Stimulated activated CD4-positive, alpha-beta T cell treated with anti-CD3 and anti-CD28 coated beads, Interleukin-2, amount 100 ng/mL, for 48 hours (primary cell): ENCODE measurements around the gene PLA2R1.
"Not testable (repeated sequence)": the region's sequence is repeated elsewhere in the genome, so short reads cannot be mapped to it uniquely, and the experiment has no call there.

Source experiments
- DNase-seq, 2 donors: peaks; one replicate each; pipeline ENCODE4 v3.0.0-alpha.2; 2020

Gene PLA2R1

GRCh38 chr2:159976527-159977160, 85.8 kb downstream of the PLA2R1 start:
- DNase-seq, result no peak

- no peak for DNase-seq
These were observed 89.1 kb downstream of the PLA2R1 start for GRCh38 chr2:159973325-159973724.

GRCh38 chr2:159971365-159972152, 90.9 kb downstream of the PLA2R1 start:
- no peak for DNase-seq

GRCh38 chr2:159970548-159970947, 91.9 kb downstream of the PLA2R1 start:
- not testable (repeated sequence) for DNase-seq

- peak in 1 of 2 donors; percentile 10 for DNase-seq
These were observed 94.0 kb downstream of the PLA2R1 start for GRCh38 chr2:159968279-159968900.

- DNase-seq, result no peak
These were observed 98.7 kb downstream of the PLA2R1 start for GRCh38 chr2:159963700-159964099.

GRCh38 chr2:159962513-159962912, 99.9 kb downstream of the PLA2R1 start:
- DNase-seq, result not testable (repeated sequence)

GRCh38 chr2:159961451-159961850, 101.0 kb downstream of the PLA2R1 start:
- DNase-seq, result no peak

GRCh38 chr2:159961037-159961436, 101.4 kb downstream of the PLA2R1 start:
- no peak for DNase-seq

- DNase-seq, result no peak
These were observed 102.0 kb downstream of the PLA2R1 start for GRCh38 chr2:159960414-159960813.

GRCh38 chr2:159959136-159959535, 103.3 kb downstream of the PLA2R1 start:
- no peak for DNase-seq

GRCh38 chr2:159953136-159953823, 109.1 kb downstream of the PLA2R1 start:
- DNase-seq, result no peak

- DNase-seq, result no peak
These were observed 116.0 kb downstream of the PLA2R1 start for GRCh38 chr2:159946326-159946999.

GRCh38 chr2:159944874-159945273, 117.5 kb downstream of the PLA2R1 start:
- no peak for DNase-seq

- no peak for DNase-seq
These were observed 120.3 kb downstream of the PLA2R1 start for GRCh38 chr2:159942146-159942545.

- no peak for DNase-seq
These were observed 120.7 kb downstream of the PLA2R1 start for GRCh38 chr2:159941729-159942128.

- no peak for DNase-seq
These were observed 122.5 kb downstream of the PLA2R1 start for GRCh38 chr2:159939946-159940345.

- no peak for DNase-seq
These were observed 124.0 kb downstream of the PLA2R1 start for GRCh38 chr2:159938395-159938794.

- DNase-seq, result no peak
These were observed 125.9 kb downstream of the PLA2R1 start for GRCh38 chr2:159936471-159936870.

GRCh38 chr2:159933727-159934049, 128.7 kb downstream of the PLA2R1 start:
- no peak for DNase-seq

- no peak for DNase-seq
These were observed 129.2 kb downstream of the PLA2R1 start for GRCh38 chr2:159933040-159933726.

- DNase-seq, result no peak
These were observed 135.7 kb downstream of the PLA2R1 start for GRCh38 chr2:159926695-159927094.
